Esophagus muscularis mucosa (tissue), 4 donors: ENCODE measurements around the gene SORCS2. TPM values are rescaled to one million over a fixed set of nuclear protein-coding genes. Genes with fewer than 3 reads are reported as not detected.

ENCODE experiments used
- DNase-seq: peaks from one replicate; pipeline ENCODE4 v3.0.0-alpha.2; 2017; ENCODE audit errors: extremely low spot score
- H3K27ac ChIP-seq, 4 donors: fragments of 200-600 bp; sonication (generic); replicated peaks in 1 of 4; 1 replicate in 3 of 4; 2 replicates in 1 of 4; pipeline ENCODE4 v1.5.1; 2016 to 2019; ENCODE audit warnings: mild to moderate bottlenecking in 1 of 4
- H3K27me3 ChIP-seq, 4 donors: fragments of 200-600 bp; sonication (generic); one replicate each; pipeline versions ENCODE4 v1.5.1 to v1.6.0; 2016 to 2019
- H3K36me3 ChIP-seq, 4 donors: fragments of 200-600 bp; sonication (generic); one replicate each; pipeline ENCODE4 v1.5.1; 2016 to 2019
- H3K4me1 ChIP-seq, 4 donors: fragments of 200-600 bp; sonication (generic); one replicate each; pipeline ENCODE4 v1.5.1; 2016 to 2019
- H3K4me3 ChIP-seq, 4 donors: fragments of 200-600 bp; sonication (generic); 1 replicate in 2 of 4; 2 replicates in 2 of 4; pipeline ENCODE4 v1.5.1; 2016 to 2019; ENCODE audit warnings: mild to moderate bottlenecking in 4 of 4, moderate library complexity in 1 of 4
- H3K9me3 ChIP-seq, 4 donors: fragments of 200-600 bp; sonication (generic); 1 replicate in 3 of 4; 2 replicates in 1 of 4; pipeline ENCODE4 v1.5.1; 2016 to 2019
- EP300 ChIP-seq: sonication (generic); formaldehyde crosslinking; IDR thresholded peaks from one replicate; pipeline ENCODE4 v1.6.1; 2017; ENCODE audit warnings: antibody characterized with exemption
- POLR2A ChIP-seq: fragments of 450-650 bp; IDR thresholded peaks from one replicate; pipeline ENCODE4 v1.6.1; 2017; ENCODE audit warnings: antibody characterized with exemption, moderate library complexity, mild to moderate bottlenecking, low read depth
- POLR2AphosphoS5 ChIP-seq, 2 donors: sonication (generic); formaldehyde crosslinking; IDR thresholded peaks; one replicate each; pipeline ENCODE4 v1.6.1; 2017; ENCODE audit warnings: antibody characterized with exemption in 2 of 2
- WGBS: methylation state at CpG from one replicate; pipeline ENCODE4 v1.1.5; 2018; 5-methylcytosine and 5-hydroxymethylcytosine counted together
- intact Hi-C: fragments of 100-400 bp; cut with DNase I; formaldehyde crosslinking; loops from one replicate; pipeline ENCODE4 v1.15.1; 2023
- total RNA-seq, 4 donors: library from RNA; depleted of rRNA; stranded (reverse); fragments of >200 nt; gene quantifications; one replicate each; pipeline versions ENCODE4 v1.1.0 to v1.2.1, GENCODE V29; 2016
- TF ChIP-seq, protein P1 (sequence below), 3 experiments: fragments of 200-600 bp in 2 of 3; fragments of 450-650 bp in 1 of 3; sonication (generic) in 2 of 3; IDR thresholded peaks; one replicate each; pipeline ENCODE4 v1.5.1; 2017 to 2019; ENCODE audit warnings: antibody characterized with exemption in 3 of 3, mild to moderate bottlenecking in 2 of 3, moderate library complexity in 1 of 3

The SORCS2 gene
- total RNA-seq, 4 donors from 2014 or later = 3.3 to 10.1 (median 4.3) TPM

DNA sequence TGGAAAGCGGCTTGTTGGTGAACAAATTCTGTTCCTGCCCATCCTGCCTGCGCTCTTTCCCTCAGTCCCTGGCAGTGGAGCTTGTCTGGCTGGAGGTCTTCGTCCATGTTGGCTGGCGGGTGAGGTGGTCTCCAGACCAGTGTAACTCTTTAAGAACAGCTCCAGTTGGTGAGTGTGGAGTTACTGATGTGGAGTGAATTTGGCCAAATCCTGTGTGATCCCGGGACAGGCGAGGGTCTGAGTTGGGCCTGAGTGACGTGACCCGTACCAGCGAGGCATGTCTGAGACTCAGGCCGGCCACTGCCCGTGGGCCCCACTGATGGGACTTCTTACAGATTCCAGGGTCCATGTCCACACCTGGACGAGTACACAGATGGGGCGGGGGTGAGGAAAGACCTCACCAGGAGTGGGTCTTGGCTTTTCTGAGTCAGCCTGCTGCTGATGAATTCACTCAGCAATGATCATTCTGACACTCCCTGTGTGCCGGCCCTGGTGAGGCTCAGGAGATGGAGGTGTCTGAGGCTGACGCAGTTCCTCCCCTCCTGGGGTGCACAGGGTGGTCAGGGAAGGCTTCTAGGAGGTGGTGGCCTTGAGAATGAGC is 196.9 kb downstream of the SORCS2 start:
- H3K27ac ChIP-seq = no peak overlapping the region
- no peak overlapping the region for H3K4me3 ChIP-seq
- no peak for TF ChIP-seq POLR2A
- TF ChIP-seq POLR2AphosphoS5 (IDR thresholded peaks at IDR 0.05) = no peak
- TF ChIP-seq EP300 = no peak
- TF ChIP-seq, protein P1, sequence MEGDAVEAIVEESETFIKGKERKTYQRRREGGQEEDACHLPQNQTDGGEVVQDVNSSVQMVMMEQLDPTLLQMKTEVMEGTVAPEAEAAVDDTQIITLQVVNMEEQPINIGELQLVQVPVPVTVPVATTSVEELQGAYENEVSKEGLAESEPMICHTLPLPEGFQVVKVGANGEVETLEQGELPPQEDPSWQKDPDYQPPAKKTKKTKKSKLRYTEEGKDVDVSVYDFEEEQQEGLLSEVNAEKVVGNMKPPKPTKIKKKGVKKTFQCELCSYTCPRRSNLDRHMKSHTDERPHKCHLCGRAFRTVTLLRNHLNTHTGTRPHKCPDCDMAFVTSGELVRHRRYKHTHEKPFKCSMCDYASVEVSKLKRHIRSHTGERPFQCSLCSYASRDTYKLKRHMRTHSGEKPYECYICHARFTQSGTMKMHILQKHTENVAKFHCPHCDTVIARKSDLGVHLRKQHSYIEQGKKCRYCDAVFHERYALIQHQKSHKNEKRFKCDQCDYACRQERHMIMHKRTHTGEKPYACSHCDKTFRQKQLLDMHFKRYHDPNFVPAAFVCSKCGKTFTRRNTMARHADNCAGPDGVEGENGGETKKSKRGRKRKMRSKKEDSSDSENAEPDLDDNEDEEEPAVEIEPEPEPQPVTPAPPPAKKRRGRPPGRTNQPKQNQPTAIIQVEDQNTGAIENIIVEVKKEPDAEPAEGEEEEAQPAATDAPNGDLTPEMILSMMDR (IDR thresholded peaks at IDR 0.05) = no peak
- no peaks in the 10 kb centered on the region for H3K36me3 ChIP-seq
- H3K9me3 ChIP-seq = no peaks in the 10 kb centered on the region
- DNase-seq = no peak
- H3K27me3 ChIP-seq = no peaks in the 10 kb centered on the region
- WGBS = 93% methylated on average over 14 of the region's 15 CpGs
- peaks cover 0 to 4% (median 1%) of the 10 kb centered on the region in 4 donors for H3K4me1 ChIP-seq
- intact Hi-C loops = no loop called here

DNA sequence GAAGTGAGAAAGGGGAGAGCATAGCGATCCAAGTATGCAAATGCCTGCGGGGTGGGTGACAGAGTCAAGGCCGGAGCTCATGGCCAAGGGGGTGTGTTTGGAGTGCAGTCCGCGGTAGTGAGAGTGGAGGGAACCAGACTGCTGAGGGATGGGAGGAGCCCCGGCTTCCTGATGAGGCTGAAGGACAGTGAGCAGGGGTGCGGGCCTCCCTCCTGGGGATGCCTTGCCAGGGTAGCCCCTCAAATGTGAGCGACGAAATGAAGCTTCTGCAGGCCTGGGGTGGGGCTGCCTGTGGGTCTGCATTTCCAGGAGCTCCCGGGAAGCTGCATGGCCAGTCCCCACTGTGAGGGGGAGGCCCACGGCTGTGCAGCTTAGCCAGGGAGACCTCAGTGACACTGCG is 197.4 kb downstream of the SORCS2 start:
- no peak overlapping the region for H3K27ac ChIP-seq
- H3K4me1 ChIP-seq = peaks cover 0 to 4% (median 1%) of the 10 kb centered on the region in 4 donors
- TF ChIP-seq, protein P1 (IDR thresholded peaks at IDR 0.05) = no peak
- TF ChIP-seq POLR2A (no peak), EP300 (no peak), POLR2AphosphoS5 (IDR thresholded peaks at IDR 0.05) (no peak)
- H3K4me3 ChIP-seq = no peak overlapping the region
- 70% methylated on average over 12 of the region's 12 CpGs for WGBS
- H3K27me3 ChIP-seq = no peaks in the 10 kb centered on the region
- intact Hi-C loops = no loop called here
- DNase-seq = no peak
- H3K9me3 ChIP-seq = no peaks in the 10 kb centered on the region
- H3K36me3 ChIP-seq = no peaks in the 10 kb centered on the region

DNA sequence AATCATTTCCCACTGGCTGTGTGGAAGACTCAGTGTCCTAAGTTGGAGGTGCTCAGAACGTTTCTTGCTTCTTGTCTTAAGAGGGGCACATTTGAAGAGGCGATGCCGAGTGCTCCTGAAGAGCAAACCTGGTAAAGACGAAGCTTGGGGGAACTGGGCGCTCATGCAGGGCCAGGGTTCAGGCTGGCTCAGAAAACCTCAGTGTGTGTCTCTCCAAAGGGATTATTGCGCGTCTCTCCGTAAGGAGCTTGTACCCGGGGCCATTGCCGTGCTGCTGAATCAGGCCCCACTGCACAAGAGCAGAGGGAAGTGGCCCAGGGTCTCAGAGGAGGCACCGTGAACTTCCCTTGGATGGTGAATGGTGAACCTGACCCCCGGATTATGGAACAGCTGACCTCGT is 198.0 kb downstream of the SORCS2 start:
- H3K27ac ChIP-seq = no peak overlapping the region
- intact Hi-C loops = no loop called here
- DNase-seq = no peak
- H3K36me3 ChIP-seq = no peaks in the 10 kb centered on the region
- WGBS = 88% methylated on average over 12 of the region's 13 CpGs
- H3K4me1 ChIP-seq = peaks cover 0 to 4% (median 1%) of the 10 kb centered on the region in 4 donors
- no peak for TF ChIP-seq POLR2A
- no peak for TF ChIP-seq EP300
- TF ChIP-seq POLR2AphosphoS5 (IDR thresholded peaks at IDR 0.05) = no peak
- TF ChIP-seq, protein P1 (IDR thresholded peaks at IDR 0.05) = no peak
- H3K4me3 ChIP-seq = no peak overlapping the region
- H3K9me3 ChIP-seq = no peaks in the 10 kb centered on the region
- H3K27me3 ChIP-seq = no peaks in the 10 kb centered on the region

DNA sequence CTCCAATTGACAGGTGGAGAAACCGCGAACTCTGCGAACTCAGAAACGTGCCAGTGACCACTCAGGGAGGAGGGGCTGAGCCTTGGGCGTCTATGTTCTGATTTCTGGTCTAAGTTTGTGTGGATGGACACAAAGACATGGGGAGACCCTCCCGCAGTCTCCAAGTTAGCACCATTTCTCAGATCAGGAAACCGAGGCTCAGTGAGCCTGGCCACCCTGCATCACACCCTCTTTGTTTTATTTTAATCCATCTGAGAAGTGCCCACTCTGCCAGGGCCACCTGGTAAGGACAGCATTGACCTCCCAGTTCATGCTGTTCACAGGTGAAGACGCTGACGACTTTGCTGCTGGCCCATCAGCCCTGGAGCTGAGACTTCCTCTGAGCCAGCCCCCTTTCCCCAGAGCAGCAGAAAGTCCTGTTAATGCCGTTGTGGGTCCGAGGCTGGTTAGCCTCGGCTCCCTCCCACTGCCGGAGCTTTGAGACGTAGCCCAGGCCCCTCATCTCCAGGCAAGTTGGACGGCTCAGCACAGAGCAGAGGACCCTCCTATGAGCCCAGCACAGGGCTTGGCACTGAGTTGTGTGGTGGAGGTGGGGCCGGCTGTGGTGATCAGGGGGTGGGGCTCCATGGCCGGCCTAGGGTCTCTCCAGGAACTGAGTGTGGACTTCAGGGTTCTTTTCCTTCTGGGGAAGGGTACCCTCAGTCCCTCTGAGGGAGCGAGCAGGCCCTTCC is 198.7 kb downstream of the SORCS2 start:
- intact Hi-C loops = no loop called here

More for the DNA sequence above, 198.7 kb downstream of the SORCS2 start:
- H3K4me1 ChIP-seq = peaks cover 0 to 4% (median 1%) of the 10 kb centered on the region in 4 donors
- no peaks in the 10 kb centered on the region for H3K9me3 ChIP-seq
- H3K4me3 ChIP-seq = no peak overlapping the region
- TF ChIP-seq, protein P1 (IDR thresholded peaks at IDR 0.05) = no peak
- H3K27me3 ChIP-seq = no peaks in the 10 kb centered on the region
- WGBS = 85% methylated on average over 16 of the region's 18 CpGs
- no peak overlapping the region for H3K27ac ChIP-seq
- DNase-seq = no peak
- no peaks in the 10 kb centered on the region for H3K36me3 ChIP-seq
